HTR-8/SVneo (cell line): ENCODE data around the gene NEK3.
"Not testable (repeated sequence)": the region's sequence is repeated elsewhere in the genome, so short reads cannot be mapped to it uniquely, and the experiment has no call there.

ENCODE experiments used
- DNase-seq: peaks from one replicate; pipeline ENCODE4 v3.0.0; 2011; ENCODE audit warnings: low spot score, mixed read lengths; ENCODE audit not compliant: insufficient read length
- FAIRE-seq: peaks from 2 replicates; lab custom pipeline; 2011; peaks lifted over from hg19 to GRCh38; lab: Jason Lieb, UNC

Gene NEK3

GRCh38 chr13:52159159-52159982 lies at the start of gene NEK3:
Gene NEK3 (minus strand): TSS chr13:52159597. CDS start chr13:52156191, 3,406 bp downstream.
- FAIRE-seq: no peak

GRCh38 chr13:52208384-52208783 lies 49.0 kb upstream of the NEK3 start:
- not testable (repeated sequence) for FAIRE-seq, DNase-seq

More at GRCh38 chr13:52159159-52159982, at the start of gene NEK3:
- DNase-seq: peak; percentile 52

- DNase-seq, FAIRE-seq: not testable (repeated sequence)
Measured at GRCh38 chr13:52207896-52208295, 48.5 kb upstream of the NEK3 start.

- DNase-seq, FAIRE-seq: not testable (repeated sequence)
Measured at GRCh38 chr13:52207337-52207736, 47.9 kb upstream of the NEK3 start.

GRCh38 chr13:52204546-52204945 lies 45.1 kb upstream of the NEK3 start:
- not testable (repeated sequence) for FAIRE-seq, DNase-seq

- FAIRE-seq, DNase-seq: not testable (repeated sequence)
Measured at GRCh38 chr13:52203864-52204263, 44.5 kb upstream of the NEK3 start.

GRCh38 chr13:52202506-52202905 lies 43.1 kb upstream of the NEK3 start:
- FAIRE-seq, DNase-seq: not testable (repeated sequence)

- not testable (repeated sequence) for FAIRE-seq
- DNase-seq: peak; percentile 23
Measured at GRCh38 chr13:52201439-52202193, 42.2 kb upstream of the NEK3 start.

- FAIRE-seq (no peak), DNase-seq (no peak)
Measured at GRCh38 chr13:52195401-52195837, 36.0 kb upstream of the NEK3 start.

GRCh38 chr13:52194184-52194868 lies 34.9 kb upstream of the NEK3 start:
- peak; percentile 71 for DNase-seq
- FAIRE-seq: no peak

GRCh38 chr13:52193587-52194183 lies 34.3 kb upstream of the NEK3 start:
- DNase-seq, FAIRE-seq: not testable (repeated sequence)

GRCh38 chr13:52187424-52188187 lies 28.2 kb upstream of the NEK3 start:
- FAIRE-seq, DNase-seq: not testable (repeated sequence)

- DNase-seq (no peak), FAIRE-seq (no peak)
Measured at GRCh38 chr13:52187029-52187423, 27.6 kb upstream of the NEK3 start.

- not testable (repeated sequence) for DNase-seq
- peak; percentile 38 for FAIRE-seq
Measured at GRCh38 chr13:52181316-52181954, 22.0 kb upstream of the NEK3 start.

- no peak for FAIRE-seq
- no peak for DNase-seq
Measured at GRCh38 chr13:52179925-52180324, 20.5 kb upstream of the NEK3 start.

- DNase-seq: no peak
- FAIRE-seq: no peak
Measured at GRCh38 chr13:52177276-52177675, 17.9 kb upstream of the NEK3 start.

GRCh38 chr13:52173970-52174369 lies 14.6 kb upstream of the NEK3 start:
- FAIRE-seq, DNase-seq: not testable (repeated sequence)

GRCh38 chr13:52173373-52173772 lies 14.0 kb upstream of the NEK3 start:
- no peak for FAIRE-seq
- no peak for DNase-seq

GRCh38 chr13:52171686-52172085 lies 12.3 kb upstream of the NEK3 start:
- DNase-seq, FAIRE-seq: not testable (repeated sequence)
